ENCODE measurements around the gene POU2F2. TPM values are rescaled to one million over a fixed set of nuclear protein-coding genes. Genes with fewer than 3 reads are reported as not detected.

POU2F2 gene
- polyA plus RNA-seq, 1 of the 3 experiments (the other 2 are of a cell fraction), result 0.49 TPM

- peak overlapping the region; percentile 1 to 98; a peak in 3 of 4 replicates for H3K27ac ChIP-seq (ENCODE audit: low read depth in 2 of 2, low read length in 1 of 2)
- TF ChIP-seq YY1 (IDR thresholded peaks at IDR 0.05; ENCODE audit: low read depth) (no peak), USF1 (IDR thresholded peaks at IDR 0.05; ENCODE audit: borderline replicate concordance, low read depth) (no peak), PBX3 (IDR thresholded peaks at IDR 0.05) (no peak), TEAD4 (IDR thresholded peaks at IDR 0.05; ENCODE audit: borderline replicate concordance, insufficient read depth) (no peak), MEF2A (IDR thresholded peaks at IDR 0.05; ENCODE audit: borderline replicate concordance, low read depth) (no peak), MXI1 (IDR thresholded peaks at IDR 0.05; ENCODE audit: low read depth, low read length) (no peak), USF2 (IDR thresholded peaks at IDR 0.05; ENCODE audit: borderline replicate concordance, low read depth, low read length) (no peak)
- no peak overlapping the region for H2AFZ ChIP-seq (ENCODE audit: low read depth)
- H4K20me1 ChIP-seq (ENCODE audit: insufficient read depth), result no peaks in the 10 kb centered on the region
- DNase-seq, result no peak
- no peaks in the 10 kb centered on the region for H3K79me2 ChIP-seq (ENCODE audit: insufficient read depth)
- peak overlapping the region; percentile 76 for H3K4me2 ChIP-seq
- peak overlapping the region in 1 of 2 experiments; percentile 36; a peak in 1 of 4 replicates for H3K4me3 ChIP-seq (ENCODE audit: low read depth in 2 of 2, low read length in 1 of 2)
- H3F3A ChIP-seq (replicated peaks; ENCODE audit: insufficient read depth), result peaks cover 47% of the 10 kb centered on the region
- no peaks in the 10 kb centered on the region for H3K9me2 ChIP-seq
- H3K9me3 ChIP-seq, result no peaks in the 10 kb centered on the region
- H3K36me3 ChIP-seq (replicated peaks in 1 of 2; ENCODE audit: control insufficient read depth in 1 of 2, insufficient read depth in 2 of 2, low read length in 1 of 2), result no peaks in the 10 kb centered on the region
- no peaks in the 10 kb centered on the region for H3K27me3 ChIP-seq (ENCODE audit: insufficient read depth)
- POLR2A ChIA-PET, result interaction anchor here (0.5 kb wide), 1 partner anchor 679 kb away, joined by 4 read pairs; no protein-coding TSS in a partner anchor
- H3K4me1 ChIP-seq (ENCODE audit: control insufficient read depth in 1 of 2, insufficient read depth in 2 of 2, low read depth in 1 of 2, low read length in 1 of 2), result peaks cover 6 to 36% of the 10 kb centered on the region in 2 experiments; a peak in 3 of 4 replicates
- H3K9ac ChIP-seq, result peak overlapping the region; percentile 72
- CTCF ChIA-PET, result interaction anchor here (0.7 to 7.3 kb wide), 7 partner anchors 9 to 93 kb away, joined by 3 to 116 read pairs (median 7); partner anchors contain the start of gene POU2F2
- 84% methylated on average over 6 of the region's 7 CpGs for WGBS (ENCODE audit: low lambda C conversion rate)
Observed at GRCh38 chr19:42114412-42114811, 17.8 kb downstream of the POU2F2 start.

GRCh38 chr19:42113641-42114348, 18.5 kb downstream of the POU2F2 start:
- ChIA-PET CTCF (interaction anchor here (1.4 to 7.3 kb wide), 7 partner anchors 9 to 79 kb away, joined by 3 to 116 read pairs (median 7); partner anchors contain the start of gene POU2F2), POLR2A (interaction anchor here (0.5 kb wide), 1 partner anchor 678 kb away, joined by 4 read pairs; no protein-coding TSS in a partner anchor)
- WGBS (ENCODE audit: low lambda C conversion rate), result 20% methylated on average over 9 of the region's 10 CpGs
- TF ChIP-seq IRF3 (IDR thresholded peaks at IDR 0.05; ENCODE audit: low read depth, low read length), result no peak
- no peak for TF ChIP-seq RAD21 (IDR thresholded peaks at IDR 0.05; ENCODE audit: low read length)
- TF ChIP-seq MEF2A (IDR thresholded peaks at IDR 0.05; ENCODE audit: borderline replicate concordance, low read depth), result no peak
- TF ChIP-seq USF2 (IDR thresholded peaks at IDR 0.05; ENCODE audit: borderline replicate concordance, low read depth, low read length), result no peak
- no peak for TF ChIP-seq NRF1 (IDR thresholded peaks at IDR 0.05; ENCODE audit: low read depth, low read length)
- TF ChIP-seq TCF12 (IDR thresholded peaks at IDR 0.05), result peak; percentile 89
- peak; percentile 87; the same call in 1 of the 2 replicates for TF ChIP-seq RXRA (IDR thresholded peaks at IDR 0.05; ENCODE audit: borderline replicate concordance, low read depth)
- no peak for TF ChIP-seq SIN3A (IDR thresholded peaks at IDR 0.05; ENCODE audit: borderline replicate concordance, low read depth, low read length)
- peak in 1 of 2 experiments; percentile 88; a peak in 1 of 4 replicates for TF ChIP-seq EP300 (IDR thresholded peaks at IDR 0.05; ENCODE audit: borderline replicate concordance in 1 of 2, low read depth in 1 of 2, low read length in 1 of 2)
- peak; percentile 62 for TF ChIP-seq PBX3 (IDR thresholded peaks at IDR 0.05)
- TF ChIP-seq NFIC (IDR thresholded peaks at IDR 0.05; ENCODE audit: borderline replicate concordance), result peak; percentile 64; the same call in 1 of the 2 replicates
- peak; percentile 50 for TF ChIP-seq CTCF (IDR thresholded peaks at IDR 0.05)

More at GRCh38 chr19:42113641-42114348, 18.5 kb downstream of the POU2F2 start:
- Histone ChIP-seq H3K4me1 (ENCODE audit: control insufficient read depth in 1 of 2, insufficient read depth in 2 of 2, low read depth in 1 of 2, low read length in 1 of 2) (peaks cover 6 to 40% of the 10 kb centered on the region in 2 experiments; a peak in 3 of 4 replicates), H2AFZ (ENCODE audit: low read depth) (no peak overlapping the region), H3K9me2 (no peaks in the 10 kb centered on the region), H3K4me3 (ENCODE audit: low read depth in 2 of 2, low read length in 1 of 2) (peak overlapping the region in 1 of 2 experiments; percentile 36; a peak in 2 of 4 replicates), H4K20me1 (ENCODE audit: insufficient read depth) (no peaks in the 10 kb centered on the region), H3K27me3 (ENCODE audit: insufficient read depth) (no peaks in the 10 kb centered on the region), H3K9ac (peak overlapping the region; percentile 72), H3F3A (replicated peaks; ENCODE audit: insufficient read depth) (peaks cover 47% of the 10 kb centered on the region), H3K4me2 (peak overlapping the region; percentile 76), H3K36me3 (replicated peaks in 1 of 2; ENCODE audit: control insufficient read depth in 1 of 2, insufficient read depth in 2 of 2, low read length in 1 of 2) (no peaks in the 10 kb centered on the region), H3K9me3 (no peaks in the 10 kb centered on the region), H3K79me2 (ENCODE audit: insufficient read depth) (no peaks in the 10 kb centered on the region), H3K27ac (ENCODE audit: low read depth in 2 of 2, low read length in 1 of 2) (peak overlapping the region; percentile 1 to 98; a peak in 3 of 4 replicates)
- DNase-seq, result no peak

Data from SK-N-SH (cell line).